ENCODE results near the gene LPP.

LPP gene

GRCh38 chr3:188884299-188885043 lies 730.5 kb downstream of the LPP start:
- DNase-seq (ENCODE audit: low read depth): no peak

GRCh38 chr3:188888321-188889053 lies 734.5 kb downstream of the LPP start:
- no peak for DNase-seq (ENCODE audit: low read depth)

DNA sequence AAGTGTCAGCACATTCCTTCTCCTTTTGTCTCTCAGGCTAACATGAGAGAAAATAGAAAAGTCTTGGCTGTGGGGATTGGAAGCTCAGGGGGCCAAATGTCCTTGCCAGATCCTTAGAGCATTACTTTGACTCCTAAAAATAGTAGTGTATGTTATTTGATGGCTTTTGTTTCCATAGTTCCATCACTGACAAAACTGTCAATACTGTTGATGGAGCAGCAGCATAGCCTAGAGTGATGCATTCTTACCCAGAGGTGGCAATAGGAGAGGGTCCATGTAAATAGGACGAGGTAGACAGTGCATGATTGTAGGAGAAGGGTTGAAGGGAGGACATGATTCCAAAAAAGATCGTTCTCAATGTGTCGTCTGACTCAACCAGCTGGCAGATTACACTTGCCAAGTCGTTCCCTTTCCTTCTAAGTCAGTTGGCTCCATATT lies 735.1 kb downstream of the LPP start:
- no peak for DNase-seq (ENCODE audit: low read depth)

DNA sequence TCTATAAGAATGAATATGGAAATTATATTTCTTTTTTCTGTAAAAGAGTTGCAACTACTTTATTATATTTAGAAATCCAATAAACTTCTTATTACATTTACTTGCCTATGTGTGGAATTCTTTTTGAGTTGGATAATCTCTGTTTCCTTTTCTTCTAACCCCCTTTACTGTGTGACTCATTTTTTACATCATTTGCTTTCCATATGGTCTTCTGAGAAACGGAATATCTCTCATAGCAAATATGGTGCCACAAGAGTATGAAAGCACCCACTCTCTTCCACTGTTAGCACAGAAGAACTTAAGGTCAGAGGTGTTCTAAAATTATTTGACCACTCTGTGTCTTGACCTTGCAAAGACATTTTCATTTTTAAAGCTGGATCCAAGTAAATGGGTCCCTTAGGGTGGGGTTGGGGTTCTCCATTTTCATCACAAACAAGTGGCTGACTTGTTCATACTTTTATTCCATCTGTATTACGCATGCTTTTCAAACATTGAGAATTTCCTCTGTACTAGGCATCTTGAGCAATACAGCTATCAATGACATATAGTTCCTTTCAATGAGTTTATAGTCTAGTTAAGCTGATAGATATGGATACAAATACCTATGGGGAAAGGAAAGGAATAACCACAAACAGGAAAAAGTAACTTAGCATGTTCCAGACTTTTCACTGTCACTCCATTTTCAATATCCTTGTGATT lies 736.8 kb downstream of the LPP start:
- no peak for DNase-seq (ENCODE audit: low read depth)

DNA sequence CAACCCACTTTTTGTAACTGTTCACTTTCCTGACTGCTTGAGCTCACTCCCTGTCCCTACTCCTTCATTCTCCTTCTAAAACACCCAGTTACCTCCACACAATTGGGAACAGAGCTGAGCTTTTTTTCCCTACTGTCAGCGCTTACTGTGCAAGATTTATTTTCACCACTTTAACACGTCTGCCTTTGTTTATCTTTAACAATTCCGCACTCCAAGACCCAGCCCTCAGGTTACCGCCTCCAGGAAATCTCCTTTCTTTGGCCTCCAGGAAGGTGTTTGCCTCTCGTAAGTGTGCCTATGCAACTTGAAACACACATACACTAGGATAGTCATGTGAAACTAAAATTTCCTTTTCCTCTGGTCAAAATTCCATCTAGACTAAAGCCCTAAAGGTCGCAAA lies 745.9 kb downstream of the LPP start:
- DNase-seq (ENCODE audit: low read depth): no peak

DNA sequence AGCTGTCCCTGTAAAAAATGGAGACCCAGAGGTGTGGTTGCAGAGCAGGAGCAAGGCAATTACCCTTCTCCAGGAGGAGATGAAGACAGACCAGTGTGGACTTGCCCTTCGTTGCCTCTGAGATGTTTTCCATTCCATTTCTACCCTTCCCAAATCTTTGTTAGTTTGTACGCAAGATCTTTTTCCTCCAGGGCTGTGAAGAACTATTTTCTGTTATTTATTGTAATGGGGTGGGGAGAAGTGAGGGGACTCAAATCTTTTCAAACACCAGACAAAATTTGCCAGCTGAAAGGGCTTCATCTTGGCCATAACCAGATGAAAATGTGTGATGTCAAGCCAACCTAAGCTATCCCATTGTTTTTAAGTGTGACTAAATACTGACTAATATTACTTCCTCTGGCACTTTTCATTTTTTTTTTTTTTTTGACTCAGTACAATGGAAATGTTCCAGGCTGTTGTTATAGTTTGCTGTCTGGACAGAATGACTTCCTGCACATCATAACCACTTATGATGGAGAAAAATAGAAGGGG lies 746.5 kb downstream of the LPP start:
- no peak for DNase-seq (ENCODE audit: low read depth)

GRCh38 chr3:188901126-188901525 lies 747.2 kb downstream of the LPP start:
- DNase-seq (ENCODE audit: low read depth): no peak

DNA sequence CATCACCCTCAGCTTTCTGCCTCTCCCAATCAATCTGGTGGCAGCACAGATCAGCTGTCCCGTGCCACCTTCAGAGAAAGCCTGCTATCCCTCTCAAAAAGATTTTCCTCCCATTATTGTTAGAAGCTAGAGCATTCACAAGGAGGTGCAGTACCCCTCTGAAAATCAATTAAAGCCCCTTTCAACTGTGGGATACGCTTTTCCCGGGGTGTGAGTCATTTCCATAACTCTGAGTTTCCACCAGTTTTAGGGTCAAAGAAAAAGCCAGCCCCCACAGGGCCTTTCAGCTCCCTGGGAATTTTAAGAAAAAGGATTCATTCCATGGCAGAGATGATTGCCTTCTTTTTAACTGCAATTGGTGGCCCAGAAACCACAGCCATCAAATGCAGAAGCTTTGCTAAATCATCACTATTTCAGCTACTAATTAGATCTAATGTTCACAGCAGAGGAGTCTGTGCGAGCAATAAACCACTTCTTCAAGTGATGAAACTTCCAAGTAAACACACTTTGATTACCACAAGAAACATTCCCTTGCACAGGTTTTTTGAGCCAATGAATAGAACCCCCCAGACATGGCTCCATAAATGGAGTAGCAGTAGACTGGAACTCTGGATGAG lies 747.8 kb downstream of the LPP start:
- no peak for DNase-seq (ENCODE audit: low read depth)

- no peak for DNase-seq (ENCODE audit: low read depth)
Measured at GRCh38 chr3:188904670-188905069, 750.7 kb downstream of the LPP start.

DNA sequence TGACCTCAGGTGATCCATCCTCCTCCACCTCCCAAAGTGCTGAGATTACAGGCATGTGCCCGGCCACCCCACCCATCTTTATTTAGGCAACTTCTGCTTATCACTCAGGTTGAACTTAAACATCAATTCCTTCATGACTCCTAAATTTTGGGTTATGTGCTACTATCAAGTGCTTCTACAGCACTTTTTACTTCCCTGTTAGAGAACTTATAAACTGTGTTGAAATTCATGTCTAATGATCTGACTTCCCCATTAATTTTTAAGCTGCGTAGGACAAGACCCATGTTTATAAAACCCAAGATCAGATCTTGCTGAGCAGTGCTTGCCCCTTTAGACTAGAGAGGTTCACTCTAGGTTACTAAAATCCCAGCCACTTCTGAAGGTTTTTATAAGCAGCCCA lies 751.6 kb downstream of the LPP start:
- DNase-seq (ENCODE audit: low read depth): no peak

DNA sequence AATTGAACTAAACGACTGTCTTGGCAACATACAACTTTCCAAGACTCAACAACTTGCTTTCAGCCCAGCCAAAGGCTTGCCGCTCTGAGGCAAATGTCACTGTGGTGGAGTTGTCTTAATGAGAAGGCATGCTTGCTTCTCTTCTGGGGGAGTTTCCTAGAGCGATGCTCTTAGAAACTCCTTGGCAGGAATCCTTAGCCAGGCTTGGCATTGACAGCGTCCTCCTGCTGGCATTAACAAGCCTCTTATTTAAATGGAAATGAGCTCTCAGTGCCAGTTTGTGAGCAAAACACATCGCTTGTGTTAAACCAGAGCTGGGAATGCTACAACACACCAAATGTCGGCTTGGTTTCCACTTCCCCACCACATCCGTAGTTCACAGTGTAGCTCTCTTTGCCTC lies 752.3 kb downstream of the LPP start:
- DNase-seq (ENCODE audit: low read depth): no peak

DNA sequence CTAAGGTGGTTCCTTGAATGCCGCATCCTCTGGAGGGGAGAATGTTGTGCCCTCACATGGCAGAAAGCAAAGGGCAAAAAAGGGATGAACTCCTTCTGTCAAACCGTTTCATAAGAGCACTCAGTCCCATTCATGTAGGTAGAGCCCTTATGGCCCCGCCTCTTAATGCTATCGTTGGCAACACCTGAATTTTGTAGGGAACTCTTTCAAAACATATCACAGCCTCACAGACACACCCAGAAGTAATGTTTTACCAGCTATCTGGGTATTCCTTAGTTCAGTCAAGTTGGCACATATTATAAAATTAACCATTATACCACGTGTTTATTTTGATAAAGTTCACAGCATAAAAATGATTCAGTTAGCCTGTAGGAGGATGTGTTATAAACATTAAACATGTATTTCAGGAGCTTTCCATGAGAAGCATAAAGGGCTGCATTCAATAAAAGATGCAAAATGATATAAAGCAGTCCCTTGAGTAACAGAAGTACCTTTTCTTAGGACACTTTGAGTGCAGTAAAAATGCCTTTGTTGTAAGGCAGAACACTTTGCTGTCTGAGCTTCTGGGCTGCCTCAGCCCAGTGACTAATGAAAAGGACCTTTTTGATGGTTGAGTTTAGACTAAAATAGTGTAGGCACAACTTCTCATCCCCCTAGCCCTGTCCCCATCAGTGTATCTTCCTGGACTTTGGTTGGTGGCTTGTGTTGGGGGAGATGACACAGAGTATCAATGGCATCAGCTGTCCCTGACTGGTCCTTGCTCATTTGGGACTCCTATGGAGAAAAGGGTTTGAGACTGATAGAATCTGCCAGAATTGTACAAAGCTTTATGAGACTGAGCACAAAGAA lies 754.3 kb downstream of the LPP start:
- no peak for DNase-seq (ENCODE audit: low read depth)

- DNase-seq (ENCODE audit: low read depth): no peak
Measured at GRCh38 chr3:188911026-188911850, 757.3 kb downstream of the LPP start.

- DNase-seq (ENCODE audit: low read depth): no peak
Measured at GRCh38 chr3:188913084-188913483, 759.1 kb downstream of the LPP start.

- no peak for DNase-seq (ENCODE audit: low read depth)
Measured at GRCh38 chr3:188914552-188914951, 760.6 kb downstream of the LPP start.

DNA sequence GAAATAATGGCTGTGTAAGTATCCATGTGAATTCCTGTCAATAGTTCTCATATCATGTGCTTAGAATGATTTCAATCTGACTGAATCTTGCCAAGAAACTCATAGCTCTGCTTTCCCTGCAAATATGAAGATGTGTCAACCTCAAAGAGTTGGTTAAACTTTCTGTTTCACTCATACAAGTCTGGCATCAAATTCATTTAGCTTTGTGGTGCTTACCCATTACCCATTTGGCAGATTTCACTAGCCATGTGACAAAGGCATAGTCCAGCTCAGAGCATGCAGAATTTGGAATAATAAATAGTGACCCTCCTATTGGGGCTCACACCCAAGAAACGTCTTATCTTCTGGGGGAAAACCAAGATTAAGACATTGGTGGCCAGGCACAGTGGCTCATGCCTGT lies 761.2 kb downstream of the LPP start:
- no peak for DNase-seq (ENCODE audit: low read depth)

GRCh38 chr3:188916934-188917401 lies 763.0 kb downstream of the LPP start:
- no peak for DNase-seq (ENCODE audit: low read depth)

DNA sequence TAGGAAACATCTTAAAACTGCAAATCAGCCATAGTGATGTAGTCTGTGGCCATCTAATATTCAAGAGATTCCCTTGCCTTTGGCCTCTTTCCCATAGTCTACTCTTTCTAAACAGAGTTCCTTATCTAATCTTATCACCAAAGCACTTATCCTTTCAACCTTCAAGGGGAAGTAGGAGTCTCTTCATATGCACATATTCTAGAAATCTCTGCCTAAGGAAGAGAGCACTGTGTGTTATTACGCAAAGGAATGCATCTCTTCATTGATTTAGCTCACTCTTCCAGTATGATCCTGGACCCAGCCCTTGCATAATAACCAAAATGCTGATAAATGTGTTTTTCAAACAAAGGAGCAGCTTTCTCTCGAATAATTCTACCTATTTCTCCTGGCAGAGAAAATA lies 764.1 kb downstream of the LPP start:
- no peak for DNase-seq (ENCODE audit: low read depth)

DNA sequence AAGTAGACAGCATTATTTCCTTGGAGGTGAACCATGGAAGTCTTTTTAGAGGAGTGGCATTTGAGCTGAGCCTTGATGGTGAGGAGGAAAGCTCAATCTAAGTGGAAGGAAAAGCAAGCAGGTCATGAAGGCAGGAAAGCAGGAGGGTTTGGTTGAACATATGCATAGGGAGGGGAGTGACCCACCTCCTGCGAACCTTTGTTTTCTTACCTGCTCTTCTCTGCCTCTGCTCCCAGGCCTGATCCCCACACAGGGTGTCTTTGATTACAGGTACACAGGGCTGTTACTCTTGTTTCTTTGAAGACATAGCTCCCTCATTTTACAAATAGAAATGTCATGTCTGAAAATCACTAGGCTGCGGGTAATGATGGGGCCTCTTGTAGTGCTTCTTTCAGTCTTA lies 769.7 kb downstream of the LPP start:
- DNase-seq (ENCODE audit: low read depth): no peak

- no peak for DNase-seq (ENCODE audit: low read depth)
Measured at GRCh38 chr3:188925376-188925775, 771.4 kb downstream of the LPP start.
